NCI-H2196 treated with DMSO at 0.1 percent for 48 hours (cell line): Measurements from ENCODE around the gene ZNF138.
"Not testable (repeated sequence)": the region's sequence is repeated elsewhere in the genome, so short reads cannot be mapped to it uniquely, and the experiment has no call there.

Source experiments
- DNase-seq: peaks from one replicate; lab custom pipeline; 2025; ENCODE audit not compliant: unreplicated experiment; lab: John Stamatoyannopoulos, UW

Gene ZNF138

DNA sequence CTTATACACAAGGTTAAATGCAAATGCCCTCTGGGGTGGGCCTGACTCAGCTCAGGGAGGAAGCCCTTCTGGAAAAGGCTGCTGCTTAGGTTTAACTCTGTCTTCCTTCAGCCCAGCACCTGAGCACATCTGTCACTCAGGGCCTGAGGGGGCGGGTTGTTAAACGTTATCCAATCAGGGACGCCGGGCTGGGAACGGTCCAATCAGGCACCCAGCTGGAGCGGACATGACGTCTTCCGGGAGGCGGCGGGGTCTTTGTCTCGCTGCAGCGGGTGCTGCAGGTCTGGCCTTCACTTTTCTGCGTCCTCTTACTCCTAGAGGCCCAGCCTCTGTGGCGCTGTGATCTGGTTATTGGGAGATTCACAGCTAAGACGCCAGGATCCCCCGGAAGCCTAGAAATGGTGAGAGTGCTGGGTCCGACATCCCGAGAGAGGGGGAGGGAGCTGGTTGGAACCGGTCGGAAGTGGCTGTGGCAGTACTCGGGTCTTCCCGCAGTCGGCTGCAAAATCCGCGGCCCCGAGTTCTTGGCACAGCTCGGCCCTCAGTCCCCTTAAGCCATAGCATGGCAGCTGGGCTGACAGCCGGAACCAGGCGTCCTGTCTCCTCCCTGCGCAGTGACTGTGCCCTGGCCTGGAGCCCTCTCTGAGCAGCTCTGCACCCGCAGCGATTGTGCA lies at the start of gene ZNF138:
TSS of gene ZNF138 (plus strand) at position 258 of the 674 bp plus-strand sequence. CDS start at position 399, 141 bp downstream.
- DNase-seq = peak; percentile 94

DNA sequence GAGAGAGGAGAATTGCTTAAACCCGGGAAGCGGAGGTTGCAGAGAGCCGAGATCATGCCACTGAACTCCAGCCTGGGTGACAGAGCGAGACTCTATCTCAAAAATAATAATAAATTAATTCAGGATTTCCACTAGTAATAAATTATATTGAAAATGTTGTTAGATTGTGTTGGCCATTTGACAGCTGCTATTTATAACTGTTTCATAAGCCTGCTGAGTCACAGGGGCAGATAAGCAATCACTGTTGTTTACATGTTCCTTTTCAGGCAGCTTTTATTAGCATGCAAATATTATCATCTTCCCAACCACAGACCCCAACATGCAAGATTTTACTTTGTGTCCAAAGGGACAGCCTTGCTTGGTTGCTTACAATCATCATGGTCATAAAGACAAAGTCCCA lies 49.5 kb upstream of the ZNF138 start:
- no peak for DNase-seq

DNA sequence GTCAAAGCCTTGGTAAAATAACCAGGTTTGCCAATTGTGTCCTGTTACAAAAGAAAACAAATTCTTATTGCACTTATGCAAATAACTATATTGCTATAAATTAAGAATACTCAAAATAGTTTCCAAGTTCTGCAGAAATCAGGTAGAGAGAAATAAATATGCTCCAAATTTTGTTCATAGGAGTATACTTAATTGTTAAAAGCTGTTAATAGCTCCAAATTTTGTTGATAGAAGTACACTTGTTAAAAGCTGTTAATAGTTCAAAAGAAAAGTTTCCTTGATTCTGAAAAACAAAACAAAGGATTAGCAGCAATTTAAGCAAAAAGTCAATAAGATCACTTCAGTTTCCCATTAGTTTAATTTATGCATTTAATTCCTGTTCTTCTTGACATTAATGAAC lies 46.4 kb upstream of the ZNF138 start:
- no peak for DNase-seq

DNA sequence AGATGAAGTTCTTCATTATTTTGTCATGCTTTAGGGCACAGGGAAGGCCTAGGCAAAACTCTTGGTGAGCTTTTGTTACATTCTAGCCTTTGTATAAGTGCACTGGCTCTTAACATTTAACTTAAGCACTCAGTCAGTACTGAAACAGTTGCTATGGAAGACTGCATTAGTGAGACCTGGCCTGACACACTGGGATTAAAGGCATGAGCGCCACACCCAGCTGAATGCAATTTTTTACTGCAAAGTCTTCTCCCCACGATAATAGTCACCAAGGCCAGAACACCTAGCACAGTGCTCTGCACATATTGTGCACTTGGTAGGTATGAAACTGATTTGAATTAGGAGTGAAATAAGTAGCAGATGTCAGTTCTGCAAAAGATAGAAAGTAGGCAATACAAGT lies 41.2 kb upstream of the ZNF138 start:
- no peak for DNase-seq

DNA sequence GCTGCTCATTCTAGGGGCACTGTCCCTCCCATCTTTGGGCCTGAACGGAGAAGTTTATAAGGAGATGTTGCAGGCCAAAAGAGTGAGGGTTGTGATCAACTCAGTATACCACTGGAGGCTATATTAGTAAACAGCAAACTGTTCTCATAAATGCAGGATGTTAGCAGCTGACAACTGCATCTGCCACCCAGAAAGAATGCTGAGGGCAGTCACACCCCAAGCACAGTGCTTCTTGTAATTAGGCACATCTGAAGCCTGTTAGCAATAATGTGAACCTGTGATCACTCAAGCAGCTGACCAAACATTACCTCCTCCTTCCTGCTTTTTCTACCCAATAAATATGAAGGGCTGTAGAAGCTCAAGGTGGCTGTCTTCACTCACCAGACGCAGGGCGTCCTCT lies 38.4 kb upstream of the ZNF138 start:
- no peak for DNase-seq

DNA sequence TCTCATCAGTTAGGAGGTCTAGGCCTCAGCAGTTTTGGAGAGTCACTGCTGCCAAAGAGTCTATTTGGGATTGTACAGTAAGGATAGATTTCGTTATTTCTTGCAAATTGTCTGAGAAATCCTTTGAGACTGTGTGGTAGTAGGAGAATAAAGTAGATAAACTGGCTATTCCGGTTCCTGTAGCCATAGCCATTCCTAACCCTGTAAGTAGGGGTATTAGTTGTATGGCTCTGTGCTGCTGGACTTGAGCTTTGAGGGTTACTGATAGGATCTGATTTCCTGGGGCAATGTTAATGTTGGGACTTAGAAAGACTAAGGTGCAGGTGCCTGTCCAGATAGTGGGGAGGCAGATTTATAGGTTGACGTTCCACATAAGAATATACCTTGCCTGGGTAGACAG lies 36.1 kb upstream of the ZNF138 start:
- DNase-seq = no peak

DNA sequence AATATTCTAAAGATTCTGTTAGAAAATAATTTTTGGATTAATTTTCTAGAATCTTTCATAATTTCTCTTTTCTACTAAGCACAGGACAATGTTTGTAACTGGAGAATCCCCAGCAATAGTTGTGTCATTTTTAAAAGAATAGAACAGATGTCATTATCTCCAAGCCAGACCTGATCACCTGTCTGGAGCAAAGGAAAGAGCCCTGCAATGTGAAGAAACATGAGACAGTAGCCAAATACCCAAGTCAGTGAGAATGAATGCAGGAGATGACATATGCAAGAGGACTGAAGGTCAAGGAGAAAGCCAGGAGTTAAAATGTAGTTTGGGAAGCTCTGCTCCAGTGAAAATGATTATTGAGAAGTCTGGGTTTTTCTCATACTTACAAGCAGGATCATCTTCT lies 25.4 kb upstream of the ZNF138 start:
- DNase-seq = no peak

DNA sequence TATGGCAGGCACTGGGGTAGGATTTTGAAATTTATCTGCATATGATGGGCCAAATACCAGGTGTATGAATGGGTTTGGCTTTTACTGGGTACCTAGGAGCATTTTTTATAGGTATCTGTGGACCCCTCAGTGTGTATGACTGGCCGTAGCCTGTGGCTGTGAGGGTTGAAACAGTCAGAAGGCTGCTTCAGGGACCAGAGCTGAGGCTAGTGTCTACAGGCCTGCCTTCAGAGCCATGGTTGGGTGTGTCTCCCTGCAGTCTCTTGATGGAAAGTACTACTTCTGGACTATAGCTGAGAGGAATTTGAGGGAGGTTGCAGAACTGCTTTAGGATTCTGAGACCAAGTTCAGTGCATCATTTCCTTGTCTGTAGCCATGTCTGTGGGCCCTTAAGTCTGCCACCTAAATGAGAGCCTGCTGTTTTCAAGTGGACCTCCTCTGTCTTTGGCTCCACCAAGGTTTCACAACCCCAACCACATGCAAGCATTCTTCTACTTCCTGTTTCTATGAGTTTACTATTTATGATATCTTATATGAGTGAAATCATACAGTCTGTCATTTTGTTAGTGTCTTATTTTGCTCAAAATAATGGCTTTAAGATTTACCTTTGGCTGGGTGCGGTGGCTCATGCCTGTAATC lies 19.9 kb upstream of the ZNF138 start:
- no peak for DNase-seq

DNA sequence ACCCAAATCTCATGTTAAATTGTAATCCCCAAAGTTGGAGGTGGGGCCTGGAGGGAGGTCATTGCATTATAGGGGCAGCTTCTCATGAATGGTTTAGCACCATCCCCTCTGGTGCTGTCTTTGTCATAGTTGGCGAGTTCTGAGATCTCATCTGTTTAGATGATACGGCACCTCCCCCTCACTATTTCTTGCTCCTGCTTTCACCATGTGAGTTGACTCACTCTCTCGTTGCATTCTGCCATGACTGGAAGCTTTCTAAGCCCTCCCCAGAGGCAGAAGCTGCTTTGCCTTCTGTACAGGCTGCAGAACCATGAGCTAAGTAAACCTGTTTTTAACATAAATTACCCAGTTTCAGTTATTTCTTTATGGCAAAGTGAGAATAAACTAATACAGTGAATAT lies 18.9 kb upstream of the ZNF138 start:
- no peak for DNase-seq

DNA sequence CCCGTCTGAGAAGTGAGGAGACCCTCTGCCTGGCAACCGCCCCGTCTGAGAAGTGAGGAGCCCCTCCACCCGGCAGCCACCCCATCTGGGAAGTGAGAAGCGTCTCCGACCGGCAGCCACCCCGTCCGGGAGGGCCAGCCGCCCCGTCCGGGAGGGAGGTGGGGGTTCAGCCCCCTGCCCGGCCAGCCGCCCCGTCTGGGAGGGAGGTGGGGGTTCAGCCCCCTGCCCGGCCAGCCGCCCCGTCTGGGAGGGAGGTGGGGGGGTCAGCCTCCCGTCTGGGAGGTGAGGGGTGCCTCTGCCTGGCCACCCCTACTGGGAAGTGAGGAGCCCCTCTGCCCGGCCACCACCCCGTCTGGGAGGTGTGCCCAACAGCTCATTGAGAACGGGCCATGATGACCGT lies 9.4 kb upstream of the ZNF138 start:
- not testable (repeated sequence) for DNase-seq

DNA sequence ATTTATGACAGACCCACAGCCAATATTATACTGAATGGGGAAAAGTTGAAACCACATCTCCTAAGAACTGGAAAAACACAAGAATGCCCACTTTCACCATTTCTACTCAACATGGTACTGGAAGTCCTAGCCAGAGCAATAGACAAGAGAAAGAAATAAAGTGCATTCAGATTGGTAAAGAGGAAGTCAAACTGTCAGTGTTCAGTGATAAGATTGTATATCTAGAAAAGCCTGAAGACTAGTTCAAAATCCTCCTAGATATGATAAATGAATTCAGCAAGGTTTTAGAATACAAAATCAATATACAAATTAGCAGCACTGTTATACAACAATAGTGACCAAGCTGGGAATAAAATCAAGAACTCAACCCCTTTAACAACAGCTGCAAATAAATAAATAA lies 6.9 kb upstream of the ZNF138 start:
- no peak for DNase-seq

DNA sequence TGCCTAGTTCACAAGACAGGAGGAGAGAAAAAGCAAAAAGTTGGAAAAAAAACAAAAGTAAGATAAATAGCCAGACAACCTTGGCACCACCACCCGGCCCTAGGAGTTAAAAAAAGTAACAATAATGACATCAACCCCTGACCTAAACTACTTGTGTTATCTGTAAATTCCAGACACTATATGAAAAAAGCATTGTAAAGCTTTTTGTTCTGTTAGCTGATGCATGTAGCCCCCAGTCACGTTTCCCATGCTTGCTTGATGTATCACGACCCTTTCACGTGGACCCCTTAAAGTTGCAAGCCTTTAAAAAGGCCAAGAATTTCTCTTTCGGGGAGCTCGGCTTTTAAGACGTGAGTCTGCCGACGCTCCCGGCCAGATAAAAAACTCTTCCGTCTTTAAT lies 5.0 kb upstream of the ZNF138 start:
- DNase-seq = not testable (repeated sequence)

DNA sequence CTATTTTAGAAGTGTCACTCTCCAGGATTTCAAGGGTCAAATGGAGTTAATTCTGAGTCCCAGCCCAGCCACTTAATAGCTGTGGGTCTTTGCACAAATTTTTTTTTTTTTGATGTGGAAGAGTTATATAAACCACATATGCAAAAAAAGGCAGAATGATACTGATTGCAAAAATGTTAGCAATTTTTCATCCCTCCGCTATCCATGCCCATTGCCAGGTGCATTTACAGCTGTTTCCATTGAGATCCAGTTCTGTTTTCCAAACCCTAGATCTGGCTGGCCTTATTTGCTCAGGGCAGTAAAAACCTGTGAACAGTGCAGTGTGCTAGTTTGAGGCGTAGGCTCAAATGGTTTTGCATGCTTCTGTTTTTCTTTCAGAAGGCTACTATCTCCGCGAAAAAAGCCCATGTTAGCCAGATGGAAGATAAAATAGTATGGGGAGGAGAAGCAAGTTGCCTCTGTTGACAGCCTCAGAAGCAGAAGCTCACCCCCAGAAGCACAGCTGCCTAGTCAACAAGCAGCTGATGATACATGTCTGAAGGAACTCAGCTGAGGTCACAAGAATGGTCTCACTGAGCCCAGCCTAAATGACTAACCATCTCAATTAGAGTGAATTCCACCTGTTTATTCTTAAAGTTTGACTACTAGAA lies 997 bp upstream of the ZNF138 start:
- DNase-seq = no peak

DNA sequence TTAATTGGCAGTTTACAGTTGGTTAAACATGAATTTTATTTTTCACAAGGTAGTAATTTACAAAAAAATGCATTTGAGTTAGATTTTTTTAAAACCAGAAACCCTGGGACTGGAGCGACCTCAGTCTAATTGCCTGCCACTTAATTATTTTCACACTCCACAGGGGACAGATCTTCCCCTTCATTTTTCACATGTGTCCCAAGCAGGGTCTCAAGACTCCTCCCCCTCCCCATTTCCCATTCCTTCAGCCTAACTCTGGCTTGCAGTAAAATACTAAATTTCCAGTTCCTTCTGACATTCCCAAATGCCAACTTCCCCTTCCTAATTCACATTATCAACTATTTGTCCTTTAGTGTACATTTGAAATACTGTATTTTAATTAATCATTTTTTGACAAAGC lies 948 bp downstream of the ZNF138 start:
- no peak for DNase-seq

DNA sequence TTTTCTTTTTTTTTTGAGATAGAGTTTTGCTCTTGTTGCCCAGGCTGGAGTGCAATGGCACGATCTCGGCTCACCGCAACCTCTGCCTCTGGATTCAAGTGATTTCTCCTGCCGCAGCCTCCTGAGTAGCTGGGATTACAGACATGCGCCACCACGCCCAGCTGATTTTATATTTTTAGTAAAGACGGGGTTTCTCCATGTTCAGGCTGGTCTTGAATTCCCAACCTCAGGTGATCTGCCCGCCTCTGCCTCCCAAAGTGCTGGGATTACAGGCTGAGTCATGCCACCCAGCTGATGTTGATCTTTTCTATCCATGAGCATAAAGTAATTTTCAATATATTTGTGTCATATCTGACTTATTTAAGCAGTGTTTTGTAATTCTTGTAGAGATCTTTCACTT lies 4.9 kb downstream of the ZNF138 start:
- DNase-seq = not testable (repeated sequence)

DNA sequence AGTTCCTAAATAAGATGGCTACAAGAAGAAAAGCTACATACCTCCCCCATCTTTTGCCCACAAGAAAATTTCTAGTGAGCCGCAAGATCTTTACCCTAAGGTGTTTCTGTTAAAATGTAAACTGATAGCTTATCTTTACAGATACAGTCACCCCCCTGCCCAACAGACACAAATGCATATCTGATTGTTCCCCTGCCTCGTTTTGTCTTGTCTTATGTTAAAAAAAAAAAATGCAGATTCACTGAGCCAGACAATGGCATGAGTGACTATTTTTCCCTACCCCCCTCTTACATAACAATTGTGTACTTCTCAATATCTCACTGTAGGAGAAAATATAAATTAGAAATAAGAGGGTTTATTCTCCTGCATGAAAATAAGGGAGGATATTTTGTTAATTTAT lies 8.5 kb downstream of the ZNF138 start:
- DNase-seq = no peak

DNA sequence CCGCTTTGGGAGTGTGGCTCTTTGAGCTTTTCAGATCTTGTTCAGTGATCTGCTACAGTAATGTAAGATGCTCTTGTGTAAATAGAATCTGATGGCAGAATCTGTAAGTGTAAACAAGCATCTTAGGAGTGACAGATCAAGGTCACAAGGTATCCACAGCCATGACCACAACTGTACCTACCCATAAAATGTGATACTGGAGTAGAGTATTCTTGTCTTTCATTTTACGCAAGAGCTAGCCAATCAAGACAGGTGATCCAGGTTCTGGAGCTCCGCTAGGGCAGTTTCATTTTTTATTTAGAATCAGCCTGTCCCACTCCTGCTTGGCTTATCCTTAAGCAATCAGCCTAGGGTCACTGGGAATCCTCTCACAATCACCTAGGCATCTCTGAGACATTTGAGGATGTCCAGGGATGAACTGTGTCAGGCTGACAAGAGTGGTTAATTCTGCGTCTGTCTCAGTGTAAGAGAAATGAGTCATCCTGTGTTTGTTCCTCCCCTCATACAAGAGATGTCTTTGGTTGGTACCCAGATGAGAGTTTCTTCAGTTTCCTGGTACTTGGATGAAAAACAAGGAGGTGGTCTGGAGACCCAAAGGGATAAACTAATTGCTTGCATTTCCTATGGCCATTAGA lies 13.6 kb downstream of the ZNF138 start:
- DNase-seq = no peak

DNA sequence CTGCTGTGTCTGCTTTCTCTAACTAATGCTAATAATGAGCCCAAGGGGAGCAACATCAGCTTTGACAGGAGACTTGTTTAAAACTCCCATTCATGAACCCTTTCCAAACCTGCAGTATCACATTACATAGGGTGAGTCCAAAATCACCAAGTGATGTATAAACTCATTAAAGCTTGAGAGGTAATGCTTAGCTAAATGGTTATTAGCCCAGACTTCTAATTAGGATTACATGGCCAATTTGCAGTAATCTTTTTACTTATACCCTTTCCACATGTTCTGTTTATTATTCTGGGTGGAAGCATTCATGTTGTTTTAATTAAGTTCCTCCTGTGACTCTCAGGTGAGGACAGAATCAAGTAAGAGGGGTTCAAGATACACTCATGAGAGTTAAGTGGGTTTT lies 17.5 kb downstream of the ZNF138 start:
- DNase-seq = no peak

DNA sequence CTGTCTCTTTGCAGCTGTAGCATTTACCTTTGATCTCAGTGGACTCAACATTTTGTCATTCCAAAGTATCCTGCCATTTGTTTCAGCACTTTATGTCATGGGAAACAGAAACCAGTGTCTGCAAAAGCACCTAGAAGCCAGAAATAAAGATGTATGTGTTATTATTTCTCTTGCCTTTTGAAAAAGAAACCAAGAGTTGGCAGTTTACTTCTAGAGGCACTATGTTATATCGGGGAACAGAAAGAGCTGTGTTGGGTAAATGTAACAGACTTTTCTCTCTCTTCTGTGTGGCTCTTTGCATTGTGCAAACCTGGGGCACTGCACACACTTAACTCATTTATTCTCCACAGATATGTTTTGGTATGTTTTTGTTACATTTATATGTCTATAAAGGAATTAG lies 36.7 kb downstream of the ZNF138 start:
- DNase-seq = no peak

DNA sequence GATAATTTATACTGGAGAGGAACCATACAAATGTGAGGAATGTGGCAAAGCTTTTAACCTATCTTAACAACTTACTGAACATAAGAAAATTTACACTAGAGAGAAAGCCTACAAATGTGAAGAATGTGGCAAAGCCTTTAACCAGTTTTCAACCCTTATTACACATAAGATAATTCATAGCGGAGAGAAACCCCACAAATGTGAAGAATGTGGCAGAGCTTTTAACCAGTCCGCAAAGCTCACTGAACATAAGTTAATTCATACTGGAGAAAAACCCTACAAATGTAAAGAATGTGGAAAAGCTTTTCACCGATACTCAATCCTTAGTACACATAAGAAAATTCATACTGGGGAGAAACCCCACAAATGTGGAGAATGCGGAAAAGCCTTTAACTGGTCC lies 37.9 kb downstream of the ZNF138 start:
- no peak for DNase-seq

DNA sequence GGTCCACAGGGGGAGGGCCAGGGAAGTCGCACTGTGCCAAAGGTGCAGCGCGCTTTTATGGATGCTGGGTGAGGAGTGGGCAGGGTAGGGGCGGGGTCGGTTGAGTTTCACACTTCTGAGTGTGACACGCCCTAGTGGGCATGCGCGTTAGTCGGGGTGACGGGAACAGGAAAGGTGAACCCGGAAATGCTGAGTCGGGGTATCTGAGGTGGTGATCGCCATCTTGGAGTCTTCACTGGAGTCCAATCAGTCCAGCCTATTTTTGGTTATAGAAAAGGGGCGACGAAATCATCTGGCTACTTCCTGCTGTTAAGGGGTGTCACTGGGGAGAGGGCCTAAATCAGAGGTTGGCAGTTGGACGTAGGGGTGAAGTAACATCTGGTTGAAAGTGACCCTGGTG lies 40.8 kb downstream of the ZNF138 start:
- DNase-seq = no peak

DNA sequence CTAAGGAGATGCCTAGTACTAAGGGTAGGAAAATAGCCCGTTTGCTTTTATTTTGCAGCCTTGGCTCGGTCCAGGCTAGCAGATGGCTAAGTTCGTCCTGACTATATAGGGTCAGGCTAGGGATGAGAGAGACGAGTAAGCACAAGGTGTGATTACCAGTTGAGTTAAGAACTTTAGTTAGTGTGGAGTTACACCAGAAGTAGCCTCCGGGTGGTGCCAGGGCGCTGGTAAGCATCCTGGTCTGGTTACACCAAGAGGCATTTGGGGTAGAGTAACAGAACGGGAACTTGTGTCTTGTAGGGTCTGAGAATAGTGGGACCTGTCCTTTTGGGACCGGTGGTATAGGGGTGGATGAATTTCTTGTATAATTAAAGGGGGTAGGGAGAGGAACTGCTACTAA lies 41.6 kb downstream of the ZNF138 start:
- not testable (repeated sequence) for DNase-seq
